CD8-positive, alpha-beta memory T cell (primary cell): ENCODE results near the gene E2F6. TPM values are rescaled to one million over a fixed set of nuclear protein-coding genes. Genes with fewer than 3 reads are reported as not detected.

Experiments
- CTCF ChIA-PET: fragments of 350-600 bp; sonication (Branson Sonifier 250); formaldehyde crosslinking; loops from one replicate; lab custom pipeline; 2021; ENCODE audit warnings: antibody characterized with exemption; lab: Charles Lee
- POLR2A ChIA-PET: fragments of 350-600 bp; sonication (Branson Sonifier 250); formaldehyde crosslinking; loops from one replicate; lab custom pipeline; 2021; ENCODE audit warnings: antibody characterized with exemption; lab: Charles Lee
- DNase-seq, 5 donors: peaks; one replicate each; pipeline versions ENCODE4 v3.0.0 to v3.0.0-alpha.2; 2020 to 2022; ENCODE audit warnings: mixed read lengths in 1 of 5
- H3K27ac ChIP-seq: one replicate; pipeline ENCODE4 v1.7.0; 2013; ENCODE audit warnings: low read depth, mild to moderate bottlenecking, low read length, moderate library complexity
- H3K27me3 ChIP-seq: 2 replicates; pipeline ENCODE4 v1.7.0; 2013; ENCODE audit warnings: low read length, mild to moderate bottlenecking; ENCODE audit not compliant: insufficient read depth, poor library complexity, severe bottlenecking
- H3K36me3 ChIP-seq: 2 replicates; pipeline ENCODE4 v1.7.0; 2013; ENCODE audit warnings: mild to moderate bottlenecking, low read length, moderate library complexity; ENCODE audit not compliant: insufficient read depth
- H3K4me1 ChIP-seq: 2 replicates; pipeline ENCODE4 v1.7.0; 2013; ENCODE audit warnings: mild to moderate bottlenecking, low read length, moderate library complexity; ENCODE audit not compliant: insufficient read depth
- H3K4me3 ChIP-seq: 2 replicates; pipeline ENCODE4 v1.7.0; 2013; ENCODE audit warnings: mild to moderate bottlenecking, low read length
- H3K9me3 ChIP-seq: 2 replicates; pipeline ENCODE4 v1.7.0; 2013; ENCODE audit warnings: mild to moderate bottlenecking, low read length
- H3K27ac Mint-ChIP-seq, 8 donors: one replicate each; pipeline ENCODE4 v1.8.0; 2020 to 2021; ENCODE audit warnings: mixed read lengths in 8 of 8, mild to moderate bottlenecking in 6 of 8, inconsistent platforms in 3 of 8, moderate library complexity in 3 of 8
- H3K27me3 Mint-ChIP-seq, 2 donors: one replicate each; pipeline ENCODE4 v1.8.0; 2020 to 2021; ENCODE audit warnings: mixed read lengths in 2 of 2, mild to moderate bottlenecking in 1 of 2, moderate library complexity in 1 of 2
- H3K36me3 Mint-ChIP-seq, 3 donors: one replicate each; pipeline ENCODE4 v1.8.0; 2020 to 2021; ENCODE audit warnings: mixed read lengths in 3 of 3, inconsistent platforms in 1 of 3, mild to moderate bottlenecking in 1 of 3
- H3K4me1 Mint-ChIP-seq, 3 donors: one replicate each; pipeline ENCODE4 v1.8.0; 2020 to 2021; ENCODE audit warnings: mixed read lengths in 3 of 3, inconsistent platforms in 1 of 3, mild to moderate bottlenecking in 1 of 3
- H3K4me3 Mint-ChIP-seq, 7 donors: one replicate each; pipeline ENCODE4 v1.8.0; 2020 to 2021; ENCODE audit warnings: mixed read lengths in 7 of 7, mild to moderate bottlenecking in 6 of 7, moderate library complexity in 4 of 7, inconsistent platforms in 2 of 7
- H3K9me3 Mint-ChIP-seq, 5 donors: one replicate each; pipeline ENCODE4 v1.8.0; 2020 to 2022; ENCODE audit warnings: mixed read lengths in 5 of 5, mild to moderate bottlenecking in 3 of 5, moderate library complexity in 2 of 5, inconsistent platforms in 1 of 5
- polyA plus RNA-seq: library from polyadenylated mRNA; unstranded; fragments of 300-500 nt; fragmentation: Illumina TruSeq; gene quantifications from one replicate; pipeline ENCODE4 v1.2.3, GENCODE V29; 2021
- total RNA-seq, 2 experiments: library from RNA; stranded (reverse); gene quantifications; one replicate each; pipeline ENCODE4 v1.2.3, GENCODE V29; 2021

Gene E2F6
- total and polyA plus RNA-seq, 3 experiments from 2014 or later = 4.5 to 14.7 (median 13.9) TPM

GRCh38 chr2:11466307-11467128 is 557 bp upstream of the E2F6 start:
- DNase-seq = no peak
- Histone ChIP-seq H3K27me3 (no peaks in the 10 kb centered on the region), H3K4me3 (peak overlapping the region; percentile 88), H3K4me1 (peaks cover 16% of the 10 kb centered on the region), H3K36me3 (peaks cover 3% of the 10 kb centered on the region), H3K9me3 (no peaks in the 10 kb centered on the region), H3K27ac (peak overlapping the region; percentile 54)
- Mint-ChIP-seq H3K9me3 (no peaks in the 10 kb centered on the region), H3K4me1 (peaks cover 31 to 54% (median 45%) of the 10 kb centered on the region in 3 donors), H3K27me3 (peaks cover 0 to 2% of the 10 kb centered on the region in 2 donors), H3K4me3 (peak overlapping the region; percentile 86 to 98 (median 88)), H3K27ac (peak overlapping the region; percentile 72 to 97 (median 88)), H3K36me3 (peaks cover 0 to 10% (median 0%) of the 10 kb centered on the region in 3 donors)
- POLR2A ChIA-PET = interaction anchor here (1.0 to 1.3 kb wide), 3 partner anchors 122 to 361 kb away, joined by 3 to 6 read pairs (median 4); partner anchors contain the start of genes ROCK2 and SLC66A3
- CTCF ChIA-PET = interaction anchor here (1.1 to 2.6 kb wide), 5 partner anchors 11 to 334 kb away, joined by 3 to 16 read pairs (median 4); a partner anchor contains a TSS

GRCh38 chr2:11465110-11465484 is 864 bp downstream of the E2F6 start:
- H3K27me3 Mint-ChIP-seq = peaks cover 0 to 2% of the 10 kb centered on the region in 2 donors
- CTCF ChIA-PET = interaction anchor here (1.2 to 2.6 kb wide), 8 partner anchors 13 to 333 kb away, joined by 3 to 16 read pairs (median 4); a partner anchor contains a TSS
- peak overlapping the region; percentile 12 for H3K27ac ChIP-seq

GRCh38 chr2:11459816-11460215 is 6.1 kb downstream of the E2F6 start:
- Histone ChIP-seq H3K4me1 (peaks cover 4% of the 10 kb centered on the region), H3K9me3 (no peaks in the 10 kb centered on the region), H3K27me3 (no peaks in the 10 kb centered on the region), H3K36me3 (peaks cover 3% of the 10 kb centered on the region), H3K27ac (no peak overlapping the region), H3K4me3 (no peak overlapping the region)
- peaks cover 50 to 73% (median 60%) of the 10 kb centered on the region in 3 donors for H3K4me1 Mint-ChIP-seq
- POLR2A ChIA-PET = no interaction called here
- DNase-seq = no peak
- H3K27me3 Mint-ChIP-seq = peaks cover 0 to 1% of the 10 kb centered on the region in 2 donors
- CTCF ChIA-PET = interaction anchor here (1.9 kb wide), 1 partner anchor 327 kb away, joined by 7 read pairs; a partner anchor contains a TSS
- H3K4me3 Mint-ChIP-seq = no peak overlapping the region
- H3K36me3 Mint-ChIP-seq = peaks cover 0 to 11% (median 1%) of the 10 kb centered on the region in 3 donors
- no peak overlapping the region for H3K27ac Mint-ChIP-seq
- H3K9me3 Mint-ChIP-seq = no peaks in the 10 kb centered on the region

More at GRCh38 chr2:11465110-11465484, 864 bp downstream of the E2F6 start:
- DNase-seq = no peak
- POLR2A ChIA-PET = interaction anchor here (1.0 to 1.3 kb wide), 3 partner anchors 121 to 359 kb away, joined by 3 to 6 read pairs (median 4); partner anchors contain the start of genes ROCK2 and SLC66A3
- H3K4me3 Mint-ChIP-seq = peak overlapping the region; percentile 86 to 98 (median 88)
- Histone ChIP-seq H3K4me3 (peak overlapping the region; percentile 88), H3K27me3 (no peaks in the 10 kb centered on the region), H3K4me1 (peaks cover 16% of the 10 kb centered on the region), H3K9me3 (no peaks in the 10 kb centered on the region), H3K36me3 (peaks cover 3% of the 10 kb centered on the region)
- H3K36me3 Mint-ChIP-seq = peaks cover 0 to 10% (median 0%) of the 10 kb centered on the region in 3 donors
- no peaks in the 10 kb centered on the region for H3K9me3 Mint-ChIP-seq
- peaks cover 35 to 60% (median 55%) of the 10 kb centered on the region in 3 donors for H3K4me1 Mint-ChIP-seq
- peak overlapping the region in 7 of 8 donors; percentile 72 to 97 (median 85) for H3K27ac Mint-ChIP-seq

GRCh38 chr2:11458753-11459152 is 7.2 kb downstream of the E2F6 start:
- peaks cover 0 to 20% (median 1%) of the 10 kb centered on the region in 3 donors for H3K36me3 Mint-ChIP-seq
- no peak overlapping the region for H3K27ac ChIP-seq
- H3K9me3 Mint-ChIP-seq = no peaks in the 10 kb centered on the region
- POLR2A ChIA-PET = no interaction called here
- no peak for DNase-seq
- H3K27me3 ChIP-seq = no peaks in the 10 kb centered on the region
- H3K4me1 ChIP-seq = no peaks in the 10 kb centered on the region
- H3K4me3 Mint-ChIP-seq = no peak overlapping the region
- H3K27ac Mint-ChIP-seq = peak overlapping the region in 2 of 8 donors; percentile 29 to 48
- peaks cover 3% of the 10 kb centered on the region for H3K36me3 ChIP-seq
- no peak overlapping the region for H3K4me3 ChIP-seq
- H3K27me3 Mint-ChIP-seq = peaks cover 0 to 1% of the 10 kb centered on the region in 2 donors
- H3K4me1 Mint-ChIP-seq = peaks cover 41 to 62% (median 49%) of the 10 kb centered on the region in 3 donors
- no peaks in the 10 kb centered on the region for H3K9me3 ChIP-seq
- CTCF ChIA-PET = interaction anchor here (1.6 to 1.9 kb wide), 2 partner anchors 326 to 626 kb away, joined by 3 to 7 read pairs; a partner anchor contains a TSS

- ChIA-PET POLR2A (no interaction called here), CTCF (interaction anchor here (0.9 to 1.6 kb wide), 2 partner anchors 10 to 626 kb away, joined by 3 read pairs; no protein-coding TSS in a partner anchor)
- no peak for DNase-seq
- H3K27ac Mint-ChIP-seq = peak overlapping the region in 1 of 8 donors; percentile 73
- H3K36me3 ChIP-seq = peaks cover 9% of the 10 kb centered on the region
- H3K4me3 Mint-ChIP-seq = no peak overlapping the region
- peaks cover 34 to 54% (median 41%) of the 10 kb centered on the region in 3 donors for H3K4me1 Mint-ChIP-seq
- no peaks in the 10 kb centered on the region for H3K9me3 Mint-ChIP-seq
- no peak overlapping the region for H3K27ac ChIP-seq
- no peaks in the 10 kb centered on the region for H3K27me3 ChIP-seq
- peaks cover 0 to 24% (median 4%) of the 10 kb centered on the region in 3 donors for H3K36me3 Mint-ChIP-seq
- H3K27me3 Mint-ChIP-seq = peaks cover 0 to 1% of the 10 kb centered on the region in 2 donors
- no peaks in the 10 kb centered on the region for H3K4me1 ChIP-seq
- H3K9me3 ChIP-seq = no peaks in the 10 kb centered on the region
- no peak overlapping the region for H3K4me3 ChIP-seq
Observed at GRCh38 chr2:11457935-11458334, 8.0 kb downstream of the E2F6 start.

- no peaks in the 10 kb centered on the region for H3K9me3 ChIP-seq
- no peak overlapping the region for H3K27ac ChIP-seq
- Mint-ChIP-seq H3K36me3 (peaks cover 0 to 35% (median 7%) of the 10 kb centered on the region in 3 donors), H3K9me3 (no peaks in the 10 kb centered on the region), H3K4me1 (peaks cover 27 to 41% (median 30%) of the 10 kb centered on the region in 3 donors), H3K27me3 (peaks cover 0 to 1% of the 10 kb centered on the region in 2 donors), H3K27ac (peak overlapping the region in 2 of 8 donors; percentile 12 to 48), H3K4me3 (no peak overlapping the region)
- ChIA-PET CTCF (no interaction called here), POLR2A (no interaction called here)
- no peaks in the 10 kb centered on the region for H3K27me3 ChIP-seq
- H3K4me1 ChIP-seq = no peaks in the 10 kb centered on the region
- DNase-seq = no peak
- H3K4me3 ChIP-seq = no peak overlapping the region
- peaks cover 9% of the 10 kb centered on the region for H3K36me3 ChIP-seq
Observed at GRCh38 chr2:11456251-11456650, 9.7 kb downstream of the E2F6 start.

GRCh38 chr2:11454824-11455223 is 11.1 kb downstream of the E2F6 start:
- DNase-seq = no peak
- H3K4me1 Mint-ChIP-seq = peaks cover 21 to 28% (median 23%) of the 10 kb centered on the region in 3 donors
- H3K27me3 Mint-ChIP-seq = peaks cover 0 to 1% of the 10 kb centered on the region in 2 donors
- Histone ChIP-seq H3K36me3 (peaks cover 9% of the 10 kb centered on the region), H3K27ac (no peak overlapping the region), H3K4me3 (no peak overlapping the region), H3K4me1 (no peaks in the 10 kb centered on the region), H3K27me3 (no peaks in the 10 kb centered on the region), H3K9me3 (no peaks in the 10 kb centered on the region)
- no peaks in the 10 kb centered on the region for H3K9me3 Mint-ChIP-seq
- H3K4me3 Mint-ChIP-seq = no peak overlapping the region
- CTCF ChIA-PET = no interaction called here
- peak overlapping the region in 1 of 8 donors; percentile 33 for H3K27ac Mint-ChIP-seq
- H3K36me3 Mint-ChIP-seq = peaks cover 0 to 46% (median 12%) of the 10 kb centered on the region in 3 donors
- POLR2A ChIA-PET = no interaction called here
